ENCODE data around the gene CSE1L.

GRCh38 chr20:49054056-49054643, 8.0 kb downstream of the CSE1L start:
- TF ChIP-seq EZH2 (IDR thresholded peaks at IDR 0.05; ENCODE audit: borderline replicate concordance, insufficient read depth, low read length, poor library complexity, severe bottlenecking) (no peak), CTCF (IDR thresholded peaks at IDR 0.05; ENCODE audit: poor library complexity, severe bottlenecking) (no peak), REST (IDR thresholded peaks at IDR 0.05; ENCODE audit: borderline replicate concordance) (no peak)
